Stimulated activated naive B cell treated with anti-CD40 and anti-IgM and Interleukin-4, amounts not matched to agents 10 μg/mL and 1 μg/mL and 100 μg/mL, for 72 hours (primary cell): Measurements from ENCODE around the gene BMPER.

Source experiments
- ATAC-seq, 2 donors: fragments of 150-1000 bp; cut with Tn5 transposase; replicated peaks; 2 replicates each; pipeline ENCODE4 v1.10.0; 2021; ENCODE audit warnings: moderate library complexity in 1 of 2
- DNase-seq: peaks from one replicate; pipeline ENCODE4 v3.0.0; 2021
- H3K27ac Mint-ChIP-seq: one replicate; pipeline ENCODE4 v1.8.0; 2022; ENCODE audit warnings: mild to moderate bottlenecking, mixed read lengths
- H3K27me3 Mint-ChIP-seq, 2 donors: one replicate each; pipeline ENCODE4 v1.8.0; 2022; ENCODE audit warnings: mixed read lengths in 2 of 2
- H3K36me3 Mint-ChIP-seq, 2 donors: one replicate each; pipeline ENCODE4 v1.8.0; 2022; ENCODE audit warnings: mixed read lengths in 2 of 2, mild to moderate bottlenecking in 1 of 2
- H3K4me1 Mint-ChIP-seq, 2 donors: one replicate each; pipeline ENCODE4 v1.8.0; 2022; ENCODE audit warnings: mixed read lengths in 2 of 2, mild to moderate bottlenecking in 1 of 2
- H3K4me3 Mint-ChIP-seq, 2 donors: one replicate each; pipeline ENCODE4 v1.8.0; 2022; ENCODE audit warnings: mild to moderate bottlenecking in 2 of 2, mixed read lengths in 2 of 2, moderate library complexity in 1 of 2
- H3K9me3 Mint-ChIP-seq, 2 donors: one replicate each; pipeline ENCODE4 v1.8.0; 2022; ENCODE audit warnings: mixed read lengths in 2 of 2, mild to moderate bottlenecking in 1 of 2

The BMPER gene

DNA sequence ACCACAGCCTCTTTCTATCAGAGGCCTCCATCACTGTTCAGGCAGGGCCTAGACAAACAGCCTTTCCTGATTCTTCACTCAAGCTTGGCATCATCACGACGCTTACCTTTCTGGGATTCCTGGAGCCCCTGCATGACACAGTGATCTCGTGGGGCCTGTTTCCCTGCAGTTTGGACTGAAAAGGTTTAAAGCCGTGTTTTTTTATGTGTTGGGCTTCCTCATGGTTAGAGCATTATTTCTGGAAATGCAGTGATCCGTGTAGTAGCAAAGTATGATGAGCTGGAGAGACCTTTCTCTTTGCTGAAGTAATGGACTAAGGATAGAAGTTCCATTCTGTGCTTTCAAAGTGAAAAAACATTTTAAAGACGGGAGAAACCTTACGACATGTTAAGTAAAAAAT lies 169.1 kb downstream of the BMPER start:
- Mint-ChIP-seq H3K9me3 (peaks cover 4 to 6% of the 10 kb centered on the region in 2 donors), H3K27ac (no peak overlapping the region), H3K4me1 (no peaks in the 10 kb centered on the region), H3K4me3 (no peak overlapping the region), H3K36me3 (no peaks in the 10 kb centered on the region), H3K27me3 (peaks cover 4 to 6% of the 10 kb centered on the region in 2 donors)
- ATAC-seq, result no peak
- no peak for DNase-seq

DNA sequence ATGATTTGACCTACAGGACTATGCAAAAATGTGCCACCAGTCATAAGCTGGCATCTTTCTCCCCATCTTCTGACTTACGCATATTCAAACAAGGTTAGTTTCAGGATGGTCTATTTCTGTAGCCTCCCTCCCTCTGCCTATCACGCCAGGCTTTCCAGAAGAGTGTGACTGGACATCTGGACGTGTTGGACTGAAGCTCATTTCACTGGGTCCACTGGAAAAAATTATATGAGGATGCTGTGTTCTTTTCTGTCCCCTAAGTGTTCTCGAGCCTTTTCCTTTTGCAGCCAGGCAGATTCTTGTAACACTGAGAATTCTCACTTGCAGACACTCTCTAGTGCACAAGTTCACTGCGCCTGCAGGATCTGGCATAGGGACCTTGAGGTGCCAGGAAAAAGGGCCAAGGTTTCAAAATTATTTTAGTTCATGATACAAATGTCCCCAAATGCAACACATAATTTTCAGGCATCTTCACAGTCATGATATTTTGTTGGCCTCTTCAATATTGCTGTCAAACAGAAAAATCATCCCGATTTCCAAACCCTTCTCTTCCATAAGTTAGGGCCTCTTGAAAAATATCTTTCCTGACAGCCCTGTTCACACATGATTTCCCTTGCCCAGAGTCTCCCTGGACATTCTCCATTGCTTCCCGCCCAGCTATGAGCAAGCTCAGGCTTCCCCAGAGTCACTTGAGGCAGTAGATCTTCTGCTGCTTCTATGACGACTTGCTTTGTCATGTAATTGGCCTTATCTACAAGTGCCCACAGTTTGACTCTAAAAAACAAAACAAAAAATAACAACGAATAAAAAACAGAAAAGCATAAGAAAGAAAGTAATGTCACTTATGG lies 170.4 kb downstream of the BMPER start:
- H3K36me3 Mint-ChIP-seq, result no peaks in the 10 kb centered on the region
- peaks cover 4 to 6% of the 10 kb centered on the region in 2 donors for H3K27me3 Mint-ChIP-seq
- H3K27ac Mint-ChIP-seq, result no peak overlapping the region
- DNase-seq (no peak), ATAC-seq (no peak)
- no peaks in the 10 kb centered on the region for H3K4me1 Mint-ChIP-seq
- H3K9me3 Mint-ChIP-seq, result peaks cover 4 to 6% of the 10 kb centered on the region in 2 donors
- H3K4me3 Mint-ChIP-seq, result no peak overlapping the region

GRCh38 chr7:34077168-34077567 lies 171.8 kb downstream of the BMPER start:
- no peak overlapping the region for H3K27ac Mint-ChIP-seq
- H3K4me1 Mint-ChIP-seq, result no peaks in the 10 kb centered on the region
- H3K4me3 Mint-ChIP-seq, result no peak overlapping the region
- H3K27me3 Mint-ChIP-seq, result peaks cover 4 to 6% of the 10 kb centered on the region in 2 donors
- H3K36me3 Mint-ChIP-seq, result no peaks in the 10 kb centered on the region
- DNase-seq (no peak), ATAC-seq (no peak)
- peaks cover 4 to 6% of the 10 kb centered on the region in 2 donors for H3K9me3 Mint-ChIP-seq

DNA sequence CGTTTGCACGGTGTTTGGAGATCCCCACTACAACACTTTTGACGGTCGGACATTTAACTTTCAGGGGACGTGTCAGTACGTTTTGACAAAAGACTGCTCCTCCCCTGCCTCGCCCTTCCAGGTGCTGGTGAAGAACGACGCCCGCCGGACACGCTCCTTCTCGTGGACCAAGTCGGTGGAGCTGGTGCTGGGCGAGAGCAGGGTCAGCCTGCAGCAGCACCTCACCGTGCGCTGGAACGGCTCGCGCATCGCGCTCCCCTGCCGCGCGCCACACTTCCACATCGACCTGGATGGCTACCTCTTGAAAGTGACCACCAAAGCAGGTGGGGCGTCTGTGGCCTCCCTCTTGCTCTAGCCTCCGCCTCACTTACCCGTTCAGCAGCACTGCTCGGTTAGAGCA lies 173.5 kb downstream of the BMPER start:
- Mint-ChIP-seq H3K4me3 (no peak overlapping the region), H3K9me3 (peaks cover under 1 to 4% of the 10 kb centered on the region in 2 donors), H3K27ac (no peak overlapping the region), H3K36me3 (no peaks in the 10 kb centered on the region), H3K27me3 (peaks cover under 1 to 1% of the 10 kb centered on the region in 2 donors), H3K4me1 (no peaks in the 10 kb centered on the region)
- no peak for DNase-seq
- ATAC-seq, result no peak

DNA sequence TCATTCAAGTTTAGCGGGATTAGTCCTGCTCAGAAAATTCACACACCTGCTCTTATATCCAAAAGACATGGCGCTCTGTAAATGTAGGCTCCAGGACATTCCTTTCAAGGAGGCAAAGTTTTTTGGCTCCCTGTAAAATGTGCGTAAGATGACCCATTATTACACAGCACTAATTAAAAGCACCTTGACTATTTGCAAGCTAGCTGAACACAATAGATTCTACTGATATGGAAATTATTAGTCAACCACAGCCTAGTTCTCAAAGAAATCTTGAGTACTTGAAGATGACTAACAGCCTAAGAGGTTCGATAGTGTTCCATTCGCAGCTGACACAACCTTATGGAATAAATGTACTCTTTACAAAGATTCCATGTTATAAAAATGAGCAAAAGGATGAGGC lies 175.2 kb downstream of the BMPER start:
- Mint-ChIP-seq H3K36me3 (no peaks in the 10 kb centered on the region), H3K9me3 (peaks cover 0 to 4% of the 10 kb centered on the region in 2 donors), H3K27ac (no peak overlapping the region), H3K4me3 (no peak overlapping the region), H3K4me1 (no peaks in the 10 kb centered on the region), H3K27me3 (no peaks in the 10 kb centered on the region)
- DNase-seq, result no peak
- ATAC-seq, result no peak

DNA sequence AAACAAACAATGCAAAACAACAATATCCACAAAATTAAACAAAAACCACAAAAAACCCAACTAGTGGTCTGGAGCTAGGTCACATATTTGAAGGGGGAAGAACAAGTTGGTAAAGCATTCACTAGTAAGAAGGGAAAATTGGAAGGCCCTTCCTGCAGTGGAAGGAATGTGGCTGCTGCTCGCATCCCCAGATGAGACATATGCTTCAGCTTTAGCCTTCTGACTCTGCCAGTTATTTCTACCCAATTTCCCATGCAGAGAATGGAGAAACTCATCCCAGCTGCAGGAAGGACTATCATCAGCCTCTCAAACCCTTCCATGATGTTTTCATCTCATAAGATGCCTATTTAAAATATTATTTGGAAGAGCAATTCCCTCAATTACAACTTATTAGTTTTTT lies 176.6 kb downstream of the BMPER start:
- no peak for ATAC-seq
- DNase-seq, result no peak
- no peak overlapping the region for H3K4me3 Mint-ChIP-seq
- H3K9me3 Mint-ChIP-seq, result peaks cover 0 to 4% of the 10 kb centered on the region in 2 donors
- no peaks in the 10 kb centered on the region for H3K36me3 Mint-ChIP-seq
- H3K27me3 Mint-ChIP-seq, result no peaks in the 10 kb centered on the region
- no peaks in the 10 kb centered on the region for H3K4me1 Mint-ChIP-seq
- no peak overlapping the region for H3K27ac Mint-ChIP-seq

DNA sequence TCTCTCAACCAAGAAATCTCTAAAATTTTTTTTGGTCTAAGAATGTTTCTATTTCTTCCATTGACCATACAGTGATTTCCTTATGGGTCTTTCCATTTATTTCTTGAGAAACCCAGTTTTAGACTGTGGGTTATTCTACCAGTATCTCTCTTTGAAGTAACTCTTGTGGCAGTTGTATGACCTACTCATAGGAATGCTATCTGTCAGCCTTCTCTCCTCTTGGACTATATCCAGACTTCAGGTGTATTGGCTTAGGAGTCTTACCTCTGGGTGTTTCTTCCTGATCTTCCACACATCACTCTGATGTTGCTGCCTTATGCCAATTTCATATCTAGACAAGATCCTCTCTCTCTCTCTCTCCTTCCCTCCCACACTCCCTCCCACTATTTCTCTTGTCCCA lies 178.1 kb downstream of the BMPER start:
- Mint-ChIP-seq H3K4me3 (no peak overlapping the region), H3K27ac (no peak overlapping the region), H3K36me3 (no peaks in the 10 kb centered on the region), H3K27me3 (no peaks in the 10 kb centered on the region), H3K9me3 (peaks cover 0 to 2% of the 10 kb centered on the region in 2 donors), H3K4me1 (no peaks in the 10 kb centered on the region)
- ATAC-seq (no peak), DNase-seq (no peak)

DNA sequence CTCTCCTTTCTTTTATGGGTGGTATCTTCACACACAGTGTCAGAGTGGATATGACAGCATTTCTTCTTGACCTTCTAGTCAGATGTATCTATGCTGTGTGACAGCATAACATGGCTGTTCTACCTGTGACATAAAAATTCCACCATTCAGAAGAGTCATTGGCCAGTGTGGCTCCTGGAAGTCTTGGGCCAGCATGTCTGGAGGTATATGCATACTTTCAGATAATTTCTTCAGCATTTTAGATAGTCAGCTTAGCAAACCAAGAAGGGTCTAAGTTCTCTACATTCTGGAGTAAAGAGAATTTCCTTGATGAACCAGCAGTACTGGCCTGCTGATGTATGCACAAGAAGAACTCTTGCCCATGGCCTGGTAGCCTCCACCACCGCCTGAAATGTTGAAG lies 179.3 kb downstream of the BMPER start:
- Mint-ChIP-seq H3K36me3 (no peaks in the 10 kb centered on the region), H3K4me3 (no peak overlapping the region)

GRCh38 chr7:34086064-34086463 lies 180.7 kb downstream of the BMPER start:
- peaks cover 0 to 4% of the 10 kb centered on the region in 2 donors for H3K27me3 Mint-ChIP-seq
- H3K36me3 Mint-ChIP-seq, result no peaks in the 10 kb centered on the region
- DNase-seq (no peak), ATAC-seq (no peak)
- no peak overlapping the region for H3K4me3 Mint-ChIP-seq
- H3K27ac Mint-ChIP-seq, result no peak overlapping the region
- H3K9me3 Mint-ChIP-seq, result no peaks in the 10 kb centered on the region
- H3K4me1 Mint-ChIP-seq, result no peaks in the 10 kb centered on the region

More for the DNA sequence above, 179.3 kb downstream of the BMPER start:
- ATAC-seq (no peak), DNase-seq (no peak)
- H3K27ac Mint-ChIP-seq, result no peak overlapping the region
- no peaks in the 10 kb centered on the region for H3K27me3 Mint-ChIP-seq
- no peaks in the 10 kb centered on the region for H3K9me3 Mint-ChIP-seq
- no peaks in the 10 kb centered on the region for H3K4me1 Mint-ChIP-seq

DNA sequence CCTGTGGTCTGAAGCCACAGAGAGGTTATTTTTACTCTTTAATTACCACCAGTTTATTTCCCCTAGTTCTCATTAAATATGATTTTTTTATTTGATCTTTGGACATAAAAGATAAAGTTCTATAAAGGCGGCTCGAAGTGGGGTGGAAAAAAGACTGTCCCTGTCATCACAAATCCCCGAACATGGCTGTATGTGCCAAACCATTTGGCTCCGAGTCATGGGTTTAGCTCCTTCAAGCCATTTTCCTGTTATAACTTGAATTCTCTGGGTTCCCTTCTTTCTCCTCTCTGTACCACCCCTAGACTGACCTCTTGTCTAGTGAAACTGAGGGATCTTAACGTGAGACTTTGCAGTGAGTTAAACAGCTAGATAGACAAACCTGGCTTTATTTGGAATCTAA lies 181.6 kb downstream of the BMPER start:
- DNase-seq (no peak), ATAC-seq (no peak)
- Mint-ChIP-seq H3K4me1 (no peaks in the 10 kb centered on the region), H3K27me3 (peaks cover 0 to 4% of the 10 kb centered on the region in 2 donors), H3K27ac (no peak overlapping the region), H3K36me3 (no peaks in the 10 kb centered on the region), H3K9me3 (no peaks in the 10 kb centered on the region), H3K4me3 (no peak overlapping the region)

DNA sequence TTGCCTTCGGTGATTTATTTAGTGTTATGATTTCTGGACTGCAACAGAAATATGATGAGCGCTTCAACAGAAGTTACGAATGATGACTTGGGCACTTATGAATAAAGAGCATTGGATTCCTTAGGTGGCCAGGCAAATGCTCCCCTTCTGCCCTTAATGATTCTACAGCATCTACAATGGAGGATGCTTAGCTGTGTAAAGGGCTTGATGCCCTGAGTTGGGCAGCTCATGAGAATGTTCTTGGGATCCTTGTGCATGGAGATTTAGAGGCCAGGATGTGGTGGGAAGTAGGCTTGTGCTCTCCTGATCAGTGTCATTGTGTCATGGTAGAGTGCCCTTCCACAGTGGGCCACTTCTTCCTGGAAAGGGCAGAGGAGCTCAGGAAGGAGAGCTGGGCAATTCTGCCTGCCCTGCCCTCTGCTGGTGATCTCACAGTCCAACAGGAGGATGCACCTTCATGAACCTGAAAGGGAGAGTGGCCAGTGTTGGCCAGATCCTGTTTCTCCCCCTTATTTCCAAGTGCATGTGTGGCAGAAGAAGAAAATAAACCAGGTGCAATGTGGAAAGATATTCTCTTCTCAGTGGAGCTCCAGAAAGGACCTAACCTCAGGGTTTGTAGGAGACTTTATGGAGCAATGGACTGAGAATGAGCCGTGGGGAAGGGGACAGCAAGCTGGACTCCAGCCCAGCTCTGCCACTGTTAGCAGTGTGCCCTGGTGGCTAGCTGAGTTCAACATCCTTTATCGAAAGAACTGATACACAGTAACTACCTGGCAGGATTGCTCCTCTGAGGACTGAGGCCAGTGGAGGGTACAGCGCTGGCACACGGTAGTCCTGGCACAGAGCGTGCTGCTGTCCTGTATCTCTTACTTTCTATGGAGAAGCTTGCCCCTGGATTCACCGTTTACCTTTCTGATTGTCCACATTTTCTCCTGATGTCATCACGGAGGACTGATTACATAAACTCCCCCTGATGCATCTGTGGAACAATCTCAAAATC lies 182.9 kb downstream of the BMPER start:
- no peak overlapping the region for H3K4me3 Mint-ChIP-seq
- no peaks in the 10 kb centered on the region for H3K4me1 Mint-ChIP-seq
- DNase-seq (no peak), ATAC-seq (no peak)
- no peak overlapping the region for H3K27ac Mint-ChIP-seq
- H3K27me3 Mint-ChIP-seq, result peaks cover 0 to 4% of the 10 kb centered on the region in 2 donors
- peaks cover 0 to 2% of the 10 kb centered on the region in 2 donors for H3K9me3 Mint-ChIP-seq
- H3K36me3 Mint-ChIP-seq, result no peaks in the 10 kb centered on the region

DNA sequence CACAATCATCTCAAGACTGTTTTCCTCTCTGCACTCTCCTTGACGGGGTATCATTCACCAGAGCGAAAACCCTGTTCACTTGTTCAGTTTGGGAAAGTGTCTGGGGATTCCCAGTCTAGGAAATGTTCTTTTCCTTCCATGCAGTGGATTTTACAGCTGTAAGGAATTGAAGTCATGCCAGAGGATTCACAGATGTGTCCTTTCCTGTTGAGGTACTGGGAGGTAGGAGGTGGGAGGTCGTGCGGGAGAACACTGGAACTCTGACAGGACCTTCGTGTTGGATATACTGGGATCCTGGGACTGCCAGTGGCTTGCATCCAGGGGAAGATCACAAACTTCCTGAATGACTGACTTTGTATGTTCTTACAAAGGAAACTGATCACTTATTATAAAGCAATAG lies 185.5 kb downstream of the BMPER start:
- Mint-ChIP-seq H3K36me3 (no peaks in the 10 kb centered on the region), H3K9me3 (peaks cover 0 to 2% of the 10 kb centered on the region in 2 donors), H3K4me1 (no peaks in the 10 kb centered on the region), H3K4me3 (no peak overlapping the region), H3K27ac (no peak overlapping the region), H3K27me3 (peaks cover 0 to 4% of the 10 kb centered on the region in 2 donors)
- no peak for DNase-seq
- ATAC-seq, result no peak

- Mint-ChIP-seq H3K4me3 (no peak overlapping the region), H3K27me3 (peaks cover 0 to 4% of the 10 kb centered on the region in 2 donors), H3K4me1 (no peaks in the 10 kb centered on the region), H3K9me3 (peaks cover 0 to 2% of the 10 kb centered on the region in 2 donors), H3K27ac (no peak overlapping the region), H3K36me3 (no peaks in the 10 kb centered on the region)
- ATAC-seq (no peak), DNase-seq (no peak)
Measured at GRCh38 chr7:34091321-34091917, 186.1 kb downstream of the BMPER start.

- H3K27ac Mint-ChIP-seq, result no peak overlapping the region
- peaks cover 0 to 4% of the 10 kb centered on the region in 2 donors for H3K27me3 Mint-ChIP-seq
- H3K36me3 Mint-ChIP-seq, result no peaks in the 10 kb centered on the region
- DNase-seq (no peak), ATAC-seq (no peak)
- H3K9me3 Mint-ChIP-seq, result peaks cover 0 to 2% of the 10 kb centered on the region in 2 donors
- no peaks in the 10 kb centered on the region for H3K4me1 Mint-ChIP-seq
- no peak overlapping the region for H3K4me3 Mint-ChIP-seq
Measured at GRCh38 chr7:34093276-34093675, 187.9 kb downstream of the BMPER start.
